H1 (cell line): ENCODE results near the gene WDR12. TPM values are rescaled to one million over a fixed set of nuclear protein-coding genes. Genes with fewer than 3 reads are reported as not detected.

Source experiments
- CTCF ChIA-PET: fragments of 300-600 bp; sonication (Branson Sonifier 250); formaldehyde crosslinking; loops from one replicate; lab custom pipeline; 2021; ENCODE audit not compliant: partially characterized antibody; lab: Charles Lee
- POLR2A ChIA-PET: fragments of 300-600 bp; sonication (Branson Sonifier 250); formaldehyde crosslinking; loops from one replicate; lab custom pipeline; 2021; ENCODE audit warnings: inconsistent platforms; ENCODE audit not compliant: partially characterized antibody; lab: Charles Lee
- DNase-seq, 2 experiments: peaks; one replicate each; pipeline versions ENCODE4 v3.0.0 to v3.0.0-alpha.2; 2010 to 2022; ENCODE audit warnings: low spot score in 2 of 2, low read depth in 1 of 2, mixed read lengths in 1 of 2
- FAIRE-seq: peaks from 2 replicates; lab custom pipeline; 2011; peaks lifted over from hg19 to GRCh38; lab: Jason Lieb, UNC
- H2AFZ ChIP-seq: 2 replicates; pipeline ENCODE4 v1.8.1; 2012; ENCODE audit warnings: low read length, inconsistent platforms
- H2AK5ac ChIP-seq: 2 replicates; pipeline ENCODE4 v1.6.1; 2013; ENCODE audit warnings: low read depth, low read length
- H2BK120ac ChIP-seq: replicated peaks from 2 replicates; pipeline ENCODE3; 2013; ENCODE audit warnings: low read depth, low read length, inconsistent platforms
- H2BK12ac ChIP-seq: 2 replicates; pipeline ENCODE4 v1.6.1; 2013; ENCODE audit warnings: low read depth, low read length
- H2BK15ac ChIP-seq: 2 replicates; pipeline ENCODE4 v1.6.1; 2013; ENCODE audit warnings: low read length
- H2BK20ac ChIP-seq: 2 replicates; pipeline ENCODE4 v1.6.1; 2013; ENCODE audit warnings: low read length
- H2BK5ac ChIP-seq: 2 replicates; pipeline ENCODE4 v1.6.1; 2013; ENCODE audit warnings: low read depth, low read length
- H3K14ac ChIP-seq: 2 replicates; pipeline ENCODE4 v1.6.1; 2013; ENCODE audit warnings: inconsistent platforms; ENCODE audit not compliant: insufficient read length
- H3K18ac ChIP-seq: 2 replicates; pipeline ENCODE4 v1.6.1; 2013; ENCODE audit warnings: low read length; ENCODE audit errors: extremely low read depth
- H3K23ac ChIP-seq: 2 replicates; pipeline ENCODE4 v1.6.1; 2013; ENCODE audit warnings: inconsistent platforms; ENCODE audit not compliant: insufficient read length
- H3K23me2 ChIP-seq: 2 replicates; pipeline ENCODE4 v1.6.1; 2013; ENCODE audit warnings: low read depth, low read length
- H3K27ac ChIP-seq: 2 replicates; pipeline ENCODE4 v1.6.1; 2011; ENCODE audit warnings: low read depth, low read length, inconsistent platforms
- H3K27me3 ChIP-seq, 4 experiments: replicated peaks in 1 of 4; 1 replicate in 1 of 4; 2 replicates in 3 of 4; pipeline versions ENCODE4 v1.6.1 to v1.8.1; 2011 to 2013; ENCODE audit warnings: low read length in 3 of 4, mild to moderate bottlenecking in 3 of 4, inconsistent platforms in 2 of 4, mixed read lengths in 2 of 4, moderate library complexity in 1 of 4; ENCODE audit not compliant: control insufficient read depth in 3 of 4, insufficient read depth in 3 of 4; ENCODE audit errors: extremely low read depth in 1 of 4
- H3K36me3 ChIP-seq, 4 experiments: 2 replicates each; pipeline versions ENCODE4 v1.6.1 to v1.8.1; 2011 to 2013; ENCODE audit warnings: mild to moderate bottlenecking in 4 of 4, low read length in 3 of 4, moderate library complexity in 2 of 4, control low read depth in 1 of 4, inconsistent platforms in 1 of 4; ENCODE audit not compliant: insufficient read depth in 4 of 4, control insufficient read depth in 2 of 4
- H3K4ac ChIP-seq: replicated peaks from 2 replicates; pipeline ENCODE3; 2013; ENCODE audit warnings: low read length, low read depth, mixed read lengths, inconsistent platforms; ENCODE audit not compliant: insufficient read length
- H3K4me1 ChIP-seq, 4 experiments: replicated peaks in 1 of 4; 1 replicate in 1 of 4; 2 replicates in 3 of 4; pipeline versions ENCODE4 v1.6.1 to v1.8.1; 2011 to 2013; ENCODE audit warnings: low read length in 3 of 4, inconsistent platforms in 2 of 4, mixed read lengths in 1 of 4; ENCODE audit not compliant: insufficient read depth in 4 of 4, control insufficient read depth in 3 of 4
- H3K4me2 ChIP-seq, 2 experiments: 2 replicates each; pipeline versions ENCODE4 v1.6.1 to v1.8.1; 2011 to 2013; ENCODE audit warnings: low read depth in 2 of 2, low read length in 2 of 2, control low read depth in 1 of 2, inconsistent platforms in 1 of 2, mild to moderate bottlenecking in 1 of 2; ENCODE audit not compliant: insufficient read depth in 1 of 2
- H3K4me3 ChIP-seq, 4 experiments: fragments of 200-600, 300-600 bp in 1 of 4; sonication (generic), shearing (Covaris generic), sonication (Bioruptor Twin) in 1 of 4; 2 replicates each; pipeline versions ENCODE4 v1.5.1 to v1.8.1; 2011 to 2016; ENCODE audit warnings: low read length in 4 of 4, low read depth in 3 of 4, control low read depth in 2 of 4, inconsistent platforms in 2 of 4, mild to moderate bottlenecking in 2 of 4, mixed read lengths in 1 of 4, moderate library complexity in 1 of 4; ENCODE audit not compliant: insufficient read depth in 2 of 4; ENCODE audit errors: extremely low read depth in 1 of 4
- H3K56ac ChIP-seq: replicated peaks from 2 replicates; pipeline ENCODE3; 2013; ENCODE audit warnings: low read depth, mild to moderate bottlenecking, mixed read lengths, low read length, inconsistent platforms; ENCODE audit not compliant: insufficient read length
- H3K79me1 ChIP-seq: 2 replicates; pipeline ENCODE4 v1.6.1; 2013; ENCODE audit warnings: low read depth, low read length, control low read depth
- H3K79me2 ChIP-seq, 2 experiments: 2 replicates each; pipeline versions ENCODE4 v1.6.1 to v1.8.1; 2012 to 2013; ENCODE audit warnings: low read length in 2 of 2, mild to moderate bottlenecking in 2 of 2, inconsistent platforms in 1 of 2; ENCODE audit not compliant: insufficient read depth in 2 of 2, control insufficient read depth in 1 of 2
- H3K9ac ChIP-seq, 4 experiments: replicated peaks in 1 of 4; 1 replicate in 1 of 4; 2 replicates in 3 of 4; pipeline versions ENCODE4 v1.6.1 to v1.8.1; 2011 to 2013; ENCODE audit warnings: low read depth in 3 of 4, low read length in 3 of 4, control low read depth in 2 of 4, mild to moderate bottlenecking in 2 of 4, moderate library complexity in 2 of 4, inconsistent platforms in 1 of 4; ENCODE audit errors: extremely low read depth in 1 of 4
- H3K9me3 ChIP-seq, 2 experiments: 2 replicates each; pipeline versions ENCODE4 v1.6.1 to v1.8.1; 2012 to 2013; ENCODE audit warnings: mild to moderate bottlenecking in 2 of 2, moderate library complexity in 2 of 2, control low read depth in 1 of 2, inconsistent platforms in 1 of 2, low read depth in 1 of 2, low read length in 1 of 2, mixed read lengths in 1 of 2; ENCODE audit not compliant: insufficient read depth in 2 of 2
- H4K20me1 ChIP-seq, 2 experiments: replicated peaks in 1 of 2; 2 replicates each; pipeline versions ENCODE3 to v1.8.1; 2011 to 2013; ENCODE audit warnings: inconsistent platforms in 2 of 2, low read length in 2 of 2, mild to moderate bottlenecking in 1 of 2; ENCODE audit not compliant: insufficient read depth in 2 of 2, control insufficient read depth in 1 of 2
- H4K5ac ChIP-seq: 2 replicates; pipeline ENCODE4 v1.6.1; 2013; ENCODE audit warnings: low read length, low read depth, mixed read lengths, inconsistent platforms; ENCODE audit not compliant: insufficient read length
- H4K8ac ChIP-seq: 2 replicates; pipeline ENCODE4 v1.8.0; 2013; ENCODE audit warnings: mild to moderate bottlenecking, moderate library complexity, low read length, inconsistent platforms; ENCODE audit not compliant: insufficient read depth; ENCODE audit errors: extremely low read depth
- H4K91ac ChIP-seq: replicated peaks from 2 replicates; pipeline ENCODE3; 2013; ENCODE audit warnings: low read length, mixed read lengths, inconsistent platforms; ENCODE audit not compliant: insufficient read length
- GTF2F1 ChIP-seq: IDR thresholded peaks from 2 replicates; pipeline ENCODE4 v1.6.1; 2012; ENCODE audit warnings: low read depth, low read length, improper control_type of control experiment, borderline replicate concordance
- MAFK ChIP-seq: IDR thresholded peaks from 2 replicates; pipeline ENCODE4 v1.6.1; 2012; ENCODE audit warnings: low read depth, mild to moderate bottlenecking, improper control_type of control experiment, low read length
- WGBS, 2 experiments: shearing (Covaris generic) in 1 of 2; methylation state at CpG; one replicate each; pipeline versions ENCODE4 v1.1.6 to v1.1.7; 2013 to 2015; ENCODE audit warnings: low lambda C conversion rate in 2 of 2, mixed read lengths in 2 of 2, inconsistent platforms in 1 of 2, low coverage in 1 of 2, missing lambda C conversion rate in 1 of 2; ENCODE audit not compliant: insufficient replicate concordance in 2 of 2, insufficient coverage in 1 of 2, insufficient read length in 1 of 2; ENCODE audit errors: extremely low coverage in 1 of 2, missing lambda C conversion rate in 1 of 2; 5-methylcytosine and 5-hydroxymethylcytosine counted together
- polyA plus RNA-seq, 7 experiments: library from polyadenylated mRNA; depleted of rRNA in 3 of 7; stranded (reverse) in 5 of 7; unstranded in 2 of 7; fragments of >200 nt in 5 of 7; fragments of 200-250 nt in 2 of 7; gene quantifications; 1 replicate in 5 of 7; 2 replicates in 1 of 7; 4 replicates in 1 of 7; pipeline versions ENCODE4 v1.2.1 to v1.2.3, GENCODE V29; 2011 to 2013; ENCODE audit warnings: missing spikeins in 2 of 7, mixed read lengths in 2 of 7
- total RNA-seq: library from RNA; stranded (reverse); fragmentation: NEBNext Ultra II Directional; extraction: Animal tissue kit (Norgen Biotek cat#: 25700); gene quantifications from 2 replicates; pipeline ENCODE4 v1.2.1, GENCODE V29; 2021

The WDR12 gene
- total and polyA plus RNA-seq, 2 of the 8 experiments (the other 6 are each of a cell fraction or from before 2014, with no cell fraction given), result 25.0 to 183 TPM

DNA sequence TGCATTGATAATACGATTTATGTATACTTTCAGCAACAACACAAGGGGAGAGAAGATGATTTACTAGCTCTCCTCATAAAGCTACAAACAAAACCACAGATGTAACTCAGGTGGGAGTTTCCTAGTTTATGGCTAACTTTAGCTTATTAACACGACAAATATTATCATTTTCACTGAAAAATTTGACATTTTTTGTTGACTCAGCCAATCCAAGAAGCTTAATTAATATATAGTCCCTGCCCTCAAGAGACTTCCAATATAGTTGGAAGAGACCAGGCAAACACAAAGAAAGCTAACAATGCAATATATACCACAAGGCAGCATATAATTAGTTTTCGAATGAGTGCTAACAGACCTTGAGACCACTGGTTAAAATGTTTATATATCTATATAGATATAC is 775 bp downstream of the WDR12 start:
- H2BK20ac ChIP-seq, result no peak overlapping the region
- H3K79me1 ChIP-seq, result peaks cover 3% of the 10 kb centered on the region
- no peak overlapping the region for H2AFZ ChIP-seq
- H3K27ac ChIP-seq, result 0 out of 2 replicates have a peak overlapping the region, but pooled peaks have one; percentile 32
- peaks cover 20 to 58% of the 10 kb centered on the region in 2 experiments for H3K79me2 ChIP-seq
- H3K14ac ChIP-seq, result no peak overlapping the region
- no peak overlapping the region for H2BK12ac ChIP-seq
- H3K56ac ChIP-seq, result no peak overlapping the region
- no peaks in the 10 kb centered on the region for H3K9me3 ChIP-seq
- CTCF ChIA-PET, result interaction anchor here (1.0 kb wide), 1 partner anchor 322 kb away, joined by 4 read pairs; no protein-coding TSS in a partner anchor
- H4K20me1 ChIP-seq, result peaks cover 2% of the 10 kb centered on the region in 2 experiments
- H2BK15ac ChIP-seq, result no peak overlapping the region
- peaks cover 0 to 18% (median 3%) of the 10 kb centered on the region in 4 experiments; a peak in 2 of 8 replicates for H3K36me3 ChIP-seq
- H3K4me3 ChIP-seq, result peak overlapping the region; percentile 96 to 99 (median 98)
- H3K18ac ChIP-seq, result no peak overlapping the region
- H3K23me2 ChIP-seq, result no peaks in the 10 kb centered on the region; the same call in 1 of the 2 replicates
- H3K4me1 ChIP-seq, result no peaks in the 10 kb centered on the region; a peak in 1 of 7 replicates
- H2AK5ac ChIP-seq, result no peak overlapping the region
- H3K23ac ChIP-seq, result no peak overlapping the region
- peak overlapping the region; percentile 58 to 79 for H3K4me2 ChIP-seq
- no peak overlapping the region for H4K5ac ChIP-seq
- 28% methylated on average over 3 of the region's 3 CpGs; no CpG with 5 or more reads in 1 of the 2 experiments for WGBS, 2 experiments
- no peak overlapping the region for H2BK5ac ChIP-seq
- POLR2A ChIA-PET, result interaction anchor here (0.9 to 2.6 kb wide), 14 partner anchors 12 to 328 kb away, joined by 3 to 10 read pairs (median 6); partner anchors contain the start of genes CYP20A1, ICA1L and NBEAL1
- H4K91ac ChIP-seq, result no peak overlapping the region
- H3K4ac ChIP-seq, result no peak overlapping the region
- H4K8ac ChIP-seq, result no peak overlapping the region
- H2BK120ac ChIP-seq, result no peak overlapping the region
- H3K27me3 ChIP-seq, result no peaks in the 10 kb centered on the region
- no peak for FAIRE-seq
- peak overlapping the region in 3 of 4 experiments; percentile 16 to 92 (median 46); a peak in 3 of 7 replicates for H3K9ac ChIP-seq
- no peak for DNase-seq
- TF ChIP-seq GTF2F1, result no peak
- TF ChIP-seq MAFK, result no peak
